ENCODE measurements around the gene DRC3.

The DRC3 gene

DNA sequence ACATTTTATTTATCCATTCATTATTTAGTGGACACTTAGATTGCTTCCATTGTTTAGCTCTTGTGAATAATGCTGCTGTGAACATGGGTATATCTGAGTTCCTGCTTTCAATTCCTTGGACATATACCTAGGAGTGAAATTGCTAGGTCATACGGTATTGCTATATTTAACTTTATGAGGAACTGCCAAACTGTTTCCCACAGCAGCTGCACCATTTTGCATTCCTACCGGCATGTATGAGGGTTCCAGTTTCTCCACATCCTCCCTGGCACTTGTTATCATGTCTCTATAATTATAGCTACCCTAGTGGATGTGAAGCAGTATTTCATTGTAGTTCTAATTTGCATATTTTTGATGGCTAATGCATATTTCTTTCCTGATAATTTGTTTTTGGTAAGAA lies 91.4 kb downstream of the DRC3 start:
- TF ChIP-seq, protein P1, sequence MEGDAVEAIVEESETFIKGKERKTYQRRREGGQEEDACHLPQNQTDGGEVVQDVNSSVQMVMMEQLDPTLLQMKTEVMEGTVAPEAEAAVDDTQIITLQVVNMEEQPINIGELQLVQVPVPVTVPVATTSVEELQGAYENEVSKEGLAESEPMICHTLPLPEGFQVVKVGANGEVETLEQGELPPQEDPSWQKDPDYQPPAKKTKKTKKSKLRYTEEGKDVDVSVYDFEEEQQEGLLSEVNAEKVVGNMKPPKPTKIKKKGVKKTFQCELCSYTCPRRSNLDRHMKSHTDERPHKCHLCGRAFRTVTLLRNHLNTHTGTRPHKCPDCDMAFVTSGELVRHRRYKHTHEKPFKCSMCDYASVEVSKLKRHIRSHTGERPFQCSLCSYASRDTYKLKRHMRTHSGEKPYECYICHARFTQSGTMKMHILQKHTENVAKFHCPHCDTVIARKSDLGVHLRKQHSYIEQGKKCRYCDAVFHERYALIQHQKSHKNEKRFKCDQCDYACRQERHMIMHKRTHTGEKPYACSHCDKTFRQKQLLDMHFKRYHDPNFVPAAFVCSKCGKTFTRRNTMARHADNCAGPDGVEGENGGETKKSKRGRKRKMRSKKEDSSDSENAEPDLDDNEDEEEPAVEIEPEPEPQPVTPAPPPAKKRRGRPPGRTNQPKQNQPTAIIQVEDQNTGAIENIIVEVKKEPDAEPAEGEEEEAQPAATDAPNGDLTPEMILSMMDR (IDR thresholded peaks at IDR 0.05; ENCODE audit: borderline replicate concordance, insufficient read depth, low read depth, low read length), result no peak
- no peak overlapping the region for H3K4me3 ChIP-seq (ENCODE audit: low read depth, low read length)

DNA sequence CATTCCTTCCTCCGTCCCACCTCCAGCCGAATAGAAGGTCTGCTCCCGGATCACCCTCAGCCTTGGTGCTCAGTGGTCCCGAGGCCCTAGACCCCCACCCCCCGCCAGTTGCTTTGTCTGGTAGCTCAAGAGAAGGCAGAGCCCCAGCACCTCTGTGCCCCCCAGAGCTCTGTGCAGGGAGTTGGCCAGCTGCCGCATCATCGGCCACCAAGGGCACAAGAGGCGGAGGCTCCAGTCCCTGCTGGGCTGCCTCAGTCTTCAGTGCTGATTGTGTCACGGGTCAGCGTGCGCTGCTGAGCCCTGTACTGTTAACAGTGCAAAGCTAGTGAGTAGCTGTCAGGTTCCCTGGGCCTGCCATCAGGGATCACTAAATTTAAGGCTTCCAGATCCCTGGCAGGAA lies 92.9 kb downstream of the DRC3 start:
- H3K4me3 ChIP-seq (ENCODE audit: low read depth, low read length), result no peak overlapping the region
- TF ChIP-seq, protein P1 (IDR thresholded peaks at IDR 0.05; ENCODE audit: borderline replicate concordance, insufficient read depth, low read depth, low read length), result no peak
